B cell (primary cell): Measurements from ENCODE around the gene TNFRSF13B. TPM values are rescaled to one million over a fixed set of nuclear protein-coding genes. Genes with fewer than 3 reads are reported as not detected.
A peak's percentile ranks its signal among the peaks of the same experiment; 100 is the strongest.
"Not testable (repeated sequence)": the region's sequence is repeated elsewhere in the genome, so short reads cannot be mapped to it uniquely, and the experiment has no call there.

Source experiments
- ATAC-seq: fragments of 200-7000 bp; cut with Tn5 transposase; one replicate; pipeline ENCODE4 v1.10.0; 2021; ENCODE audit warnings: low read depth, mild to moderate bottlenecking, moderate number of reproducible peaks, moderate library complexity
- CTCF ChIA-PET: fragments of 350-600 bp; sonication (Branson Sonifier 250); formaldehyde crosslinking; loops from one replicate; lab custom pipeline; 2021; ENCODE audit warnings: antibody characterized with exemption, inconsistent platforms; lab: Charles Lee
- POLR2A ChIA-PET: fragments of 350-600 bp; sonication (Branson Sonifier 250); formaldehyde crosslinking; loops from one replicate; lab custom pipeline; 2021; ENCODE audit warnings: antibody characterized with exemption; lab: Charles Lee
- DNase-seq: peaks from one replicate; pipeline ENCODE4 v3.0.0; 2013
- H2AFZ ChIP-seq: 2 replicates; pipeline ENCODE4 v1.6.1; 2012; ENCODE audit warnings: mild to moderate bottlenecking, low read depth, low read length; ENCODE audit not compliant: insufficient read depth, poor library complexity, severe bottlenecking
- H3K27ac ChIP-seq, 2 donors: 1 replicate in 1 of 2; 2 replicates in 1 of 2; pipeline ENCODE4 v1.5.1; 2012 to 2013; ENCODE audit warnings: low read length in 2 of 2, mild to moderate bottlenecking in 2 of 2, moderate library complexity in 1 of 2
- H3K27me3 ChIP-seq, 4 experiments: fragments of 200-600 bp in 1 of 4; sonication (generic) in 1 of 4; replicated peaks in 1 of 4; 1 replicate in 2 of 4; 2 replicates in 2 of 4; pipeline versions ENCODE4 v1.6.1 to v1.7.0; 2013 to 2016; ENCODE audit warnings: low read length in 3 of 4, mild to moderate bottlenecking in 2 of 4, mixed read lengths in 1 of 4, moderate library complexity in 1 of 4; ENCODE audit not compliant: insufficient read depth in 4 of 4, control insufficient read depth in 3 of 4; ENCODE audit errors: control extremely low read depth in 1 of 4
- H3K36me3 ChIP-seq, 2 experiments: replicated peaks in 1 of 2; 1 replicate in 1 of 2; 2 replicates in 1 of 2; pipeline versions ENCODE4 v1.6.1 to v1.7.1; 2013; ENCODE audit warnings: low read length in 1 of 2; ENCODE audit not compliant: insufficient read depth in 2 of 2, control insufficient read depth in 1 of 2; ENCODE audit errors: control extremely low read depth in 1 of 2, extremely low read depth in 1 of 2
- H3K4me1 ChIP-seq, 2 donors: fragments of 200-600 bp in 1 of 2; sonication (generic) in 1 of 2; 1 replicate in 1 of 2; 2 replicates in 1 of 2; pipeline versions ENCODE4 v1.5.1 to v1.6.1; 2013 to 2017; ENCODE audit warnings: low read length in 2 of 2; ENCODE audit not compliant: control insufficient read depth in 2 of 2, insufficient read depth in 2 of 2
- H3K4me2 ChIP-seq: replicated peaks from 2 replicates; pipeline ENCODE3; 2012; ENCODE audit warnings: mild to moderate bottlenecking, low read depth, low read length; ENCODE audit not compliant: poor library complexity, severe bottlenecking
- H3K4me3 ChIP-seq, 5 experiments: fragments of 200-600 bp in 1 of 5; sonication (generic) in 1 of 5; 1 replicate in 3 of 5; 2 replicates in 2 of 5; pipeline versions ENCODE4 v1.5.1 to v1.7.0; 2011 to 2016; ENCODE audit warnings: low read length in 4 of 5, mild to moderate bottlenecking in 4 of 5, low read depth in 2 of 5, control low read depth in 1 of 5, moderate library complexity in 1 of 5; ENCODE audit not compliant: insufficient read depth in 1 of 5; ENCODE audit errors: control extremely low read depth in 1 of 5, extremely low read depth in 1 of 5
- H3K79me2 ChIP-seq: fragments of 200-600 bp; sonication (generic); one replicate; pipeline ENCODE4 v1.6.0; 2016; ENCODE audit warnings: low read length; ENCODE audit not compliant: control insufficient read depth, insufficient read depth
- H3K9ac ChIP-seq: fragments of 200-600 bp; sonication (generic); 2 replicates; pipeline ENCODE4 v1.6.1; 2017; ENCODE audit warnings: mild to moderate bottlenecking, low read length, moderate library complexity
- H3K9me3 ChIP-seq, 3 donors: one replicate each; pipeline versions ENCODE4 v1.6.1 to v1.7.1; 2013; ENCODE audit warnings: low read length in 2 of 3; ENCODE audit not compliant: control insufficient read depth in 2 of 3, insufficient read depth in 1 of 3; ENCODE audit errors: control extremely low read depth in 1 of 3
- H4K20me1 ChIP-seq: 2 replicates; pipeline ENCODE4 v1.6.0; 2012; ENCODE audit warnings: mild to moderate bottlenecking, low read length; ENCODE audit not compliant: insufficient read depth, control insufficient read depth, poor library complexity, severe bottlenecking
- H3K27ac Mint-ChIP-seq: one replicate; pipeline ENCODE4 v1.8.0; 2021; ENCODE audit warnings: mixed read lengths
- H3K27me3 Mint-ChIP-seq: one replicate; pipeline ENCODE4 v1.8.0; 2021; ENCODE audit warnings: mixed read lengths
- H3K4me1 Mint-ChIP-seq: one replicate; pipeline ENCODE4 v1.8.0; 2021; ENCODE audit warnings: mixed read lengths
- H3K4me3 Mint-ChIP-seq: one replicate; pipeline ENCODE4 v1.8.0; 2021; ENCODE audit warnings: mixed read lengths
- H3K9me3 Mint-ChIP-seq: one replicate; pipeline ENCODE4 v1.8.0; 2022; ENCODE audit warnings: mixed read lengths; ENCODE audit not compliant: insufficient read depth
- CTCF ChIP-seq: fragments of 200-600 bp; IDR thresholded peaks from one replicate; pipeline ENCODE4 v1.8.0; 2022; ENCODE audit warnings: antibody characterized with exemption, mild to moderate bottlenecking
- EZH2 ChIP-seq: IDR thresholded peaks from 2 replicates; pipeline ENCODE4 v1.6.1; 2012; ENCODE audit warnings: borderline replicate concordance, low read depth, mild to moderate bottlenecking, moderate library complexity, low read length; ENCODE audit not compliant: insufficient read depth, poor library complexity, severe bottlenecking
- WGBS: methylation state at CpG from one replicate; pipeline ENCODE4 v1.1.5; 2013; ENCODE audit warnings: missing lambda C conversion rate; ENCODE audit not compliant: insufficient coverage; 5-methylcytosine and 5-hydroxymethylcytosine counted together
- intact Hi-C: fragments of 100-400 bp; cut with micrococcal nuclease; formaldehyde crosslinking; loops from one replicate; pipeline ENCODE4 v1.10.0; 2022
- polyA plus RNA-seq: library from polyadenylated mRNA; depleted of rRNA; stranded (reverse); fragments of >200 nt; gene quantifications from 2 replicates; pipeline ENCODE4 v1.2.3, GENCODE V29; 2012
- total RNA-seq, 2 donors: library from RNA; stranded (reverse); fragments of 120-200 nt in 1 of 2; gene quantifications; 1 replicate in 1 of 2; 2 replicates in 1 of 2; pipeline versions ENCODE4 v1.2.3 to v1.2.4, GENCODE V29; 2013 to 2022

Gene TNFRSF13B
- total and polyA plus RNA-seq, 2 donors (not counting 1 experiment from before 2014, with no cell fraction given): 74.5 to 219 TPM

- intact Hi-C loops: no loop called here
- no peak overlapping the region for H3K4me3 Mint-ChIP-seq
- peaks cover 21% of the 10 kb centered on the region for H3K4me1 Mint-ChIP-seq
- Histone ChIP-seq H3K9me3 (no peaks in the 10 kb centered on the region), H3K36me3 (no peaks in the 10 kb centered on the region), H3K9ac (no peak overlapping the region), H3K79me2 (no peaks in the 10 kb centered on the region), H3K4me2 (no peak overlapping the region), H3K4me1 (peaks cover 6 to 23% of the 10 kb centered on the region in 2 donors), H3K27me3 (no peaks in the 10 kb centered on the region), H3K27ac (no peak overlapping the region), H4K20me1 (no peaks in the 10 kb centered on the region), H2AFZ (no peak overlapping the region), H3K4me3 (no peak overlapping the region)
- 87% methylated on average over 6 of the region's 8 CpGs for WGBS
- DNase-seq: no peak
- no peaks in the 10 kb centered on the region for H3K27me3 Mint-ChIP-seq
- no peak for ATAC-seq
- no peak overlapping the region for H3K27ac Mint-ChIP-seq
- CTCF ChIA-PET: no interaction called here
- POLR2A ChIA-PET: interaction anchor here (1.0 kb wide), 1 partner anchor 24 kb away, joined by 3 read pairs; no protein-coding TSS in a partner anchor
- TF ChIP-seq EZH2 (no peak), CTCF (no peak)
- H3K9me3 Mint-ChIP-seq: no peaks in the 10 kb centered on the region
Measured at GRCh38 chr17:17017343-17018014, 45.6 kb upstream of the TNFRSF13B start.

- POLR2A ChIA-PET: interaction anchor here (0.7 to 1.0 kb wide), 2 partner anchors 10 to 25 kb away, joined by 3 read pairs; no protein-coding TSS in a partner anchor
- Mint-ChIP-seq H3K4me1 (peaks cover 21% of the 10 kb centered on the region), H3K4me3 (peak overlapping the region; percentile 23), H3K27ac (peak overlapping the region; percentile 56)
- H3K9ac ChIP-seq, intact Hi-C loops, H3K27me3 ChIP-seq, H3K79me2 ChIP-seq, H3K27ac ChIP-seq, H3K9me3 ChIP-seq, H3K4me3 ChIP-seq, H3K27me3 Mint-ChIP-seq, H3K4me2 ChIP-seq, H4K20me1 ChIP-seq, H3K9me3 Mint-ChIP-seq, H3K36me3 ChIP-seq, H2AFZ ChIP-seq, DNase-seq: not testable (repeated sequence)
- 95% methylated on average over 5 of the region's 8 CpGs for whole genome bisulfite sequencing
- CTCF ChIA-PET: interaction anchor here (0.8 kb wide), 1 partner anchor 23 kb away, joined by 3 read pairs; no protein-coding TSS in a partner anchor
- peaks cover 6 to 23% of the 10 kb centered on the region in 2 donors for H3K4me1 ChIP-seq
- ATAC-seq: peak; percentile 28
Measured at GRCh38 chr17:17016199-17017197, 44.6 kb upstream of the TNFRSF13B start.
